ENCODE data around the gene ZBTB25. TPM values are rescaled to one million over a fixed set of nuclear protein-coding genes. Genes with fewer than 3 reads are reported as not detected.

The ZBTB25 gene
- total RNA-seq, 1 donor from 2014 or later = 11.3 TPM

GRCh38 chr14:64442300-64442988, 61.2 kb downstream of the ZBTB25 start:
- no peak for DNase-seq (ENCODE audit: extremely low spot score, unreplicated experiment)
- Mint-ChIP-seq H3K27ac (no peak overlapping the region), H3K4me3 (no peak overlapping the region), H3K27me3 (no peaks in the 10 kb centered on the region), H3K36me3 (peaks cover 28% of the 10 kb centered on the region), H3K4me1 (ENCODE audit: unreplicated experiment) (peaks cover 14% of the 10 kb centered on the region), H3K9me3 (no peaks in the 10 kb centered on the region)
- TF ChIP-seq CTCF (conservative IDR thresholded peaks at IDR 0.05) = no peak

- TF ChIP-seq CTCF (conservative IDR thresholded peaks at IDR 0.05) = no peak
- H3K9me3 Mint-ChIP-seq = no peaks in the 10 kb centered on the region
Measured at GRCh38 chr14:64440494-64440893, 63.1 kb downstream of the ZBTB25 start.

GRCh38 chr14:64439141-64439540, 64.5 kb downstream of the ZBTB25 start:
- Mint-ChIP-seq H3K27me3 (no peaks in the 10 kb centered on the region), H3K36me3 (peaks cover 37% of the 10 kb centered on the region), H3K27ac (no peak overlapping the region), H3K9me3 (no peaks in the 10 kb centered on the region), H3K4me3 (no peak overlapping the region), H3K4me1 (ENCODE audit: unreplicated experiment) (no peaks in the 10 kb centered on the region)
- DNase-seq (ENCODE audit: extremely low spot score, unreplicated experiment) = no peak
- TF ChIP-seq CTCF (conservative IDR thresholded peaks at IDR 0.05) = no peak

More at GRCh38 chr14:64440494-64440893, 63.1 kb downstream of the ZBTB25 start:
- DNase-seq (ENCODE audit: extremely low spot score, unreplicated experiment) = no peak
- H3K27ac Mint-ChIP-seq = no peak overlapping the region
- peaks cover 11% of the 10 kb centered on the region for H3K4me1 Mint-ChIP-seq (ENCODE audit: unreplicated experiment)
- peaks cover 33% of the 10 kb centered on the region for H3K36me3 Mint-ChIP-seq
- no peaks in the 10 kb centered on the region for H3K27me3 Mint-ChIP-seq
- H3K4me3 Mint-ChIP-seq = no peak overlapping the region

- DNase-seq (ENCODE audit: extremely low spot score, unreplicated experiment) = no peak
- H3K4me1 Mint-ChIP-seq (ENCODE audit: unreplicated experiment) = no peaks in the 10 kb centered on the region
- H3K36me3 Mint-ChIP-seq = peaks cover 31% of the 10 kb centered on the region
- no peaks in the 10 kb centered on the region for H3K9me3 Mint-ChIP-seq
- H3K4me3 Mint-ChIP-seq = no peak overlapping the region
- peak overlapping the region; percentile 69 for H3K27ac Mint-ChIP-seq
- no peaks in the 10 kb centered on the region for H3K27me3 Mint-ChIP-seq
- TF ChIP-seq CTCF (conservative IDR thresholded peaks at IDR 0.05) = no peak
Measured at GRCh38 chr14:64438181-64438841, 65.3 kb downstream of the ZBTB25 start.

GRCh38 chr14:64434528-64434927, 69.1 kb downstream of the ZBTB25 start:
- H3K27me3 Mint-ChIP-seq = no peaks in the 10 kb centered on the region
- no peaks in the 10 kb centered on the region for H3K4me1 Mint-ChIP-seq (ENCODE audit: unreplicated experiment)
- H3K27ac Mint-ChIP-seq = no peak overlapping the region
- TF ChIP-seq CTCF (conservative IDR thresholded peaks at IDR 0.05) = no peak
- DNase-seq (ENCODE audit: extremely low spot score, unreplicated experiment) = no peak
- H3K4me3 Mint-ChIP-seq = no peak overlapping the region
- peaks cover 29% of the 10 kb centered on the region for H3K36me3 Mint-ChIP-seq
- H3K9me3 Mint-ChIP-seq = no peaks in the 10 kb centered on the region
